Glomerular visceral epithelial cell (primary cell): ENCODE results near the gene B3GAT2.

ENCODE experiments used
- DNase-seq: peaks from one replicate; pipeline ENCODE4 v3.0.0-alpha.2; 2016; ENCODE audit errors: extremely low spot score

The B3GAT2 gene

DNA sequence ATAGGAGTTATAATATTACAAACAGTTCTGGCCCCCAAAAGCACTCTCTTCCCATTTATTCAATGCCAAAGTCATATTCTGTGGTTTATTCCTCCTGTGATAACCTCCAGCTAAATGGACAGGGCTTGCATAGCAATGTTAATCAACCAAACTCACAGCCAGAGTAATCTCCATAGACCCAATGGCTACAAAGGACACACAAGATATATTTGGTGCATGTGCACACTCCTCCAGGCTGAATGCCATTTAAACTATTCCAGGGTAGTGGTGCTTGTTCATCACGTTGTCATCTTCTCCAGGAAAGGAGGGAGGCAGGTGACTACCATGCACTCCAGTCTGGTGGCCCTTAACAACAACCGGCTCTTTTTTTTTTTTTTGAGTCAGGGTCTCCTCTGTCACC, 56.8 kb downstream of the B3GAT2 start:
- DNase-seq = no peak

DNA sequence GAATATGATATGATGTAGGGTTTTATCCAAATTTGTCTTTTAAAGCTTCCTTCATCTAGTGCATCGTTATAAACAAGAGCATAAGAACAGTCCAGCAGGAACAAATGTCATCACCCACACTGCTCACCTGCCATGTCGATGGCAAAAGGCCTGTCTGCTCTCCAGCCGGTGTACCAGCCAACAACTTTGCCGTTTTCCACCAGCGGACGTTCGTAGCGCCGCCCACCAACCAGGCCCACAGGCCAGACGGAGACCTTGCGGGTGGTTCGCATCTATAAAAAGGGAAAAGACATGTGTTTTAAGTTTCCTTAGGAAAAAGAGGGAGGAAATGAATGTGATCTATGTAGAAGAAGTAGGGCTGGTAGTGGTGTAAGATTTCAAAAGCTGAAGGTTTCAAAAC, 62.9 kb downstream of the B3GAT2 start:
- no peak for DNase-seq

DNA sequence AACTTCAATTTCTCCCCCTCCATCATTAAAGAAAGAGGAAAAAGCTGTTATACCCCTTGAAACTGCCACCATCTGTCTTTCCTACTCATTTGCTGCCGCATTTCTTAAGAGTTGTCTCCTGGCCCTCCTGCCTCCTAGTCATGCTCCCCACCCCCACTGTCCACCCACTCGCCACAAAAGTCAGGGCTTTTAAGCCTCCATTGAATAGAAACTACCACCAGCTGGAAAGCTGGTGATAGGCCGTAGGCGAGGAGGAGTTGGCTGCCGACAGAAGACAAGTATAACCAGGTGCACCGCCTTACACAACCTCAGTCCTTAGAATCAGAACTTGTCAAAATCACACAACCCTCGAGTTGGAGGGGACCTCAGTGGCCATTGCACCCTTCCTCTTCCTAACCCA, 67.6 kb downstream of the B3GAT2 start:
- no peak for DNase-seq

DNA sequence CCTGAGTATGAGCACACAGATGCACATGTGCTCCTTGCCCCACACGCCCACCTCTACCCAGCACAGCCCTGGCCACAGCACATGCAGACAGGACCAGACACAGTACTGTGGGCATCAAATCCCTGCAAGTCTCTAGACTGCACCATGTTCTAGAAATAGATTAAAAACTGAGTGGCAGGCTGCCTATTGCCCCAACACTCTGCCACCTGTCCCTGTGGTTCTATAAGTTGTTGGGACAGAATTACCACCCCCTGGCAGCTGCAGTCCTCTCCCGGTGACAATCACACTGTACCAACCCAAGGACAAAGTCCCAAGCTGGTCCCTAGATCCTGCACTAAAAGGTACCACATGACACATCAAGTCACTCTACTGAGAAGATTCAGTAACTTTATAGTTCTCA, 70.2 kb downstream of the B3GAT2 start:
- DNase-seq = no peak

DNA sequence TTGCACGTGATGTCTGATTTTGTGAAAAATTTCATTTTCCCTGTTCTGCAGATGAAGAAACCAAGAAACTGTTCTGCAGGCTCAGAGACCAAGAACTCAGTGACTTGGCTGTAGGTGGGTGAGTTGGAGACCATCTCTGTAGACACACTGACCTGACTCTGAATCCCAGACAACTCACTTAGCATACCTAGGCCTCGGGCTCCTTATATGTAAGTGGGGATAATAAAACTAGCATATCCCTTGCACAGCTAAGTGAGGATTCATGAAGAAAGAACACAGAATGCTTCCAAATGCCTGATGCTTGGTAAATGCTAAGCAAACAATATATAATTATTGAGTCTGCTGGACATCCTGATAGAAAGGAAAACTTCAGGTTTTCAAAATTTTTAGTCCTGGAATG, 70.8 kb downstream of the B3GAT2 start:
- no peak for DNase-seq

DNA sequence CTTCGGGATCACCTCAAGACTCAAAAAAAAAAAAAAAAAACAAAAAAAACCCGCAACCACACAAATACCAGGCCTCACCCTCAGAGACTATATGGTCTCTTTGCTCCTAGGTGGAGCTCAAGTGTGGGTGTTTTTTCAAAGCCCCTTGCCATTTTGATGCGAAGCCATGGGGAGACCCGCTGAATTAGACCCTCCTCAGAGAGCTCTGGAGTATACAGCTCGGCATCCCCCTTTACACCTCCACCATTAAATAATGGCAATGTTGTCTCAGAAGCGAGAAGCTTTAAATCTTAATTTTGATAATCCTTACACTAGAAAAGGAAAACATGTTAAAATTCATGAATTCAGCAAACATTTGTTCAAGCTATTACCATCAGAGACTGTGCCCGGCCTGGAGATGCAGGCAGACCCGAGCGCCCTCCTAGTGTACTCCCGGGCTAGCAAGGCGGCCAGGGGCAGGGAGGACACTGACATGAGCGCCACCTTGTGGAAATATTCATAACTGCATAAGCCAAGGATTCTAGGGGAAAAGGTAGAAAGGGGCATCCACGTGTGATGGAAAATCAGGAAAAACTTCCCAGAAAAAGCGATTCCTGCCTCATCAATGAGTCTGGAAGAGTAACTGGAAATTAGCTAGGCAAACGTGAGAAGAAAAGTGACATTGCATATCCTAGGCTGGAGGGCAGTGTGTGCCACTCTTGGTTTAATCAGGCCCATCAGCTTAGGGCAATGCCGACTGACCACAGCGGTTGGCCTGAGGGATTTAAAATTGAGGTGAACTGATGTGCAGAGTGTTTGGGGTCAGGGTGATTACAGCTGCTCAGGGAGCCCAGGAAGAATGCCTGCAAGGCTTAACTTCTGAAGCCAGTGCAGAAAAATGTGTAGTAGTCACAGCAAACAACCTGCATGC, 72.5 kb downstream of the B3GAT2 start:
- peak; percentile 64 for DNase-seq

DNA sequence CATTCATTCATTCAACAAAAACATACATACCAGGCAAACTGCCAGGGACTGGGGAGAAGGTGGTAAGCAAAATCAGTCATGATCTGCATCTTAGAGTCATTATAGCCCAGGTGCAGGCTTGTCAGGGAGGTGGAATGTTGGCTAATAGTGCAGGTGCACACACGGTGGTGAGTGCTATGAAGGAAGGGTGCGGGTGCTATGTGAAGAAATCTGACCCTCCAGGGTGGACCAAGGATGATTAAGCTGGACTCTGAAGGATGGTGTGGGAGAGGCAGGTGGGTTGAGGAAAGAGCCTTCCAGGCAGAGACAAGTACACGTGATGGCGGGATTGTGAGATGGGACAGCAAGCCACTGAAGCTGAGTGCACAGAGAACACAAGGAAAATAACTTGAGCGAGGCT, 77.4 kb downstream of the B3GAT2 start:
- DNase-seq = no peak

DNA sequence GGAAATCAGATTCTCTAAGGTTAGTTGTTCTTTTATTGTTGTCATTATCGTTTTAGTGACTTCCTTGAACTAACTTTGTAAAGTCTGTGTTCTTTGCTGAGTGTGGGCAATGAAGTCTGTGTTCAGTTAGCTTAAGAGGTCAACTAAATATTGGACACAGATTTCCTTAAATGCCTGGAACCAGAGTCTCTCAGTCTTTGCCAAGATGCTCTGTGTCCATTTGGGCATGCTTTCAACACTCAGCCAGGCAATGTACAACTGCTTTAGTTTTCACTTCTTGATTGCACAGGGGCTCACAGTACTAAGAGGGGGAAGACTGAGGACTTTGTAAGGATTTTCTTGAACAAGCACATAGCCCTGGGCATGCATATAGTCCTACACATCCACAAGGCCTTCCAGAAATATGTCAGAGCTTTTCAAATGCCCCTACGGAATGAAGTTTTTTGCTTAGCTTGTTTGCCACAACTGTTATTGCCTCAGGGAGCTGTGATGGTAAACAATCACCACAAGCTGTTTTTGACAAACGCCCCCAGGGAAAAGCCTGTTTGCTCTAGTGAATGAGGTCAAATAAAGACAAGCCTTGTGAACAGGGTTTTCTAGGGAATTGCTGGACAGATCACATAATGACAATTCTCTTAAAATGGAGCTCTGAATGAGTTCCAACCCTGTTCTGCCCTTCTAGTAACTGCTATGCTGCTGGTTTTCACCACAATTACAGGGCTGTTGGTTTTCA, 82.5 kb downstream of the B3GAT2 start:
- DNase-seq = no peak

DNA sequence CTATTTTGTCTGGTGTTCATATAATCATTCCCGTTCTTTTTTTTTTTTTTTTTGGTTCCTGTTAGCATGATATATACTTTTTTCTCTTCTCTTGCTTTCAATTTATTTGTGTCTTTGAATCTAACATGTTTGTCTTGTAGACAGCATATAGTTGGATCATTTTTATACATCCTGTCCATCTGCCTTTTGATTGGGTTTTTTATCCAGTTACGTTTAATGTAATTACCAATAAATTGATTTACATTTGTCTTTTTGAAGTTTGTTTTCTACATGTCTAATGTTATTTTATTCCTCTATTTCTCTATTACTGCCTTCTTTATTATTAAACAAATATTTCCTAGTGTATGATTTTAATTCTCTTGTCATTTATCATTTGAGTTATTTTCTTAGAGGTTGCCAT, 84.4 kb downstream of the B3GAT2 start:
- DNase-seq = no peak

DNA sequence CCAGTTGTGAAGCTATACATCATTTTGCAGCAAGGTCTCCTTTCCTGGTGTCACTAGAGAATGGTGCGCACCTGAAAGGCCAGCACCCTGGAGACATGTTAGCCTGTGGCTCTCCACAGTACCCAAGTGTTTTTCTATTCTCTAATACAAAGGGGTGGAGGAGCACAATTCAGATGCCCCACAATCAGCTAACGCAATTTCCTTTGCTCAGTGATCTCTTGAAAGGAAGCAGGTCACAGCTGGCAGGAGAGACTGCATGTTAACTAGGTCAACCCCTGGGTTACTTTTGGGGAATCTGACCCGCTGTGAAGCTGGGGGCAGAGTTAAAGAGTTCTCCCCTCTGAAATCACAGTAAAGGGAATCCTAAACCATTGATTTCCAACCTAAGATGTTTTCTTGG, 92.5 kb downstream of the B3GAT2 start:
- no peak for DNase-seq

DNA sequence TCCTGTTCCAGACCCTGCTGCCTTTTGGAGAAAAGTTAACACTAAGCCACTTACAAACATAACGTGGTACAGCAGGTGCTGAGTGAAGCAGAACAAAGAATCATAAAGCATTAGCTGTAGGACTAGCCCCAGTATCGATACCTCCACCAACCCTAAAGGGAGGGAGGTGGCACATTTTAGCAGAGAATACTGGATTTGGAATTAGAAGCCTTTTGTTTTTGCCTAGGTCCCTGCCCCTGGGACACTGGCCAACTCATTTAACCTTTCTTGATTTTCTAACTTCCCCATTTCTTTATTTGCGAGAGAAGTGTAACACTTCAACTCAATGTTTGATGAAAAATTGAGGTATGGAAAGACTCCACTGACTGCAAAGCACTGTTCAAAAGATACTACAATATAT, 93.5 kb downstream of the B3GAT2 start:
- no peak for DNase-seq

DNA sequence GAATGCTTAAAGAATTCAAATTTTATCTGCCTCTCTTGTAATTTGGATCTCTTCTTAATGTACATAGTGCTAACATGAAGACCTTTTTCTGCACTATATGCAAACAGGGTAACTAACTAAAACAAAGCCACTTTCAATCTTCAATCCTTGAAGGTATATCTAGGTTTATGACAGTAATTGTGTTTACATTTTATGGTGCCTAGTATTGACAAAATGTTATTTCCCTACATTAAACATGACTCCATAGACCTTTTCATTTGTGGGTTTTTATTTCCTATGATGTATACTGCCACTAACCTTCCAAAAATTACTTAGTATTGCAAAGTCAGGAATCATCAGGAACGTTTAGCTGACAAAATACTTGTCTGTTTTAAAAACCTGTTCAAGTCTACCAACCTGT, 95.9 kb downstream of the B3GAT2 start:
- no peak for DNase-seq

DNA sequence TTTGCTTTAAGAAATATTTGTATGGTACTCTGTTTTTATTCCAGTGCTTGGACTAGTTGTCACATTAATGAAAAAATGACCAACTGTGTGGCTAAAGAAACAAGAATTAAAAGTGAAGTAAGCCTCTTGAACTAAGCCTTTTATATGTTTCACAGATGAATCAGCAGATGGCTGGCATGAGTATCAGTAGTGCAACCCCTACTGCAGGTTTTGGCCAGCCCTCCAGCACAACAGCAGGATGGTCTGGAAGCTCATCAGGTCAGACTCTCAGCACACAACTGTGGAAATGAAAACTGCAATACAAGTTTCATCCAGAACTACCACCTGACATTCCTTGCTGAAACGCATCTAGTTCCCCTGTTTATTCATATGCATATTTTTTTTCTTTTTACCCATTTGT, 96.8 kb downstream of the B3GAT2 start:
- DNase-seq = no peak

DNA sequence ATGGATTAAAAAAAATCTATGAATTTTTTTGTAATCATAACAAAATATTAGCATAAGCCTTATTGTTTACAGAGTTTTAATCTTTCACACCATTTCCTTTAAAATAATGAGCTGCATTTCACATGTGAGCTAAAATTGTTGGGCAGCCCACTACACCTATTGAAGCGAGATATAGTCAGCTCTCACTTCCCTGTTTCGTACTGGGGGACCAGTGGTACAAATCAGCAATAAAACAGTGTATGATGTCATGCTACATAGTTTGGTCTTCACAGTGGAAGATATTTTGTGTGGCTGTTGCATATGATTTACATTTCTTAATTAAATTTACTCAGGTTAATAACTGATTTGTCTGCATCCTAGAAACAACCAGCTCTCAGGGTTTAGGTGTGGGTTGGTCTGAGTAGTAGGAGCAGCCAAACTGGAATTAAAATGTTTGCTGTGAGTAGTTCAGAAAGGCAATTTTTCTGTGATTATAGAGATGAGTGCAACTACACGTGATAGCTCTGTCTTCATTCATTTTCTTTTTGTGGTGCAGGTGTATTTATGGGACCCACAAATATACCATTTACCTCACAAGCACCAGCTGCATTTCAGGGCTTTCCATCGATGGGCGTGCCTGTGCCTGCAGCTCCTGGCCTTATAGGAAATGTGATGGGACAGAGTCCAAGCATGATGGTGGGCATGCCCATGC, 99.3 kb downstream of the B3GAT2 start:
- no peak for DNase-seq

DNA sequence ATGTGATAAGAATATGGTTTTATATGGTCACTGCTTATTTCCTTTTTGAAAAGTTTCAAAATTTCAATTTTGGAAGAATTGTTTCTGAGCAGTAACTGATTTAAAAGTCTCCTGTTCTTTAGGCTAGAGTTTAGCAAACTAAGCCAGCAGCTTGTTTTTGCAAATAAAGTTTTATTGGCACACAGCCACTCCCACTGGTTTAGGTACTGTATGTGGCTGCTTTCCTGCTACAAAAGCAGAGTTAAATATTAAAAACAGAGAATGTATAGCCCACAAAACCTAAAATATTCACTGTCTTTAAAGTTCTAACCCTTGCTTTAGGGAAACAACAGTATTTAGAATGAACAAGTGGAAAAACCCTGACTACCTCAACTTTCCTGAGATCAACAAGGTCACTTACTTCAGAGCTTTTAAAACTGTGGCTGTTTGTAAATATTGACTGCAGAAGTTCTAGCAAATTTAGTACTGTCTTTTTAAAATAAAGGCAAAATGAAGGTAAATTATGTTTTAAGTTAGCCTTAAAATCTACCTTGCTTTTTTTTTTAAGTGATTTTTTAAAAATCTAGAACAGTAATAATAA, 104.1 kb downstream of the B3GAT2 start:
- DNase-seq = no peak

DNA sequence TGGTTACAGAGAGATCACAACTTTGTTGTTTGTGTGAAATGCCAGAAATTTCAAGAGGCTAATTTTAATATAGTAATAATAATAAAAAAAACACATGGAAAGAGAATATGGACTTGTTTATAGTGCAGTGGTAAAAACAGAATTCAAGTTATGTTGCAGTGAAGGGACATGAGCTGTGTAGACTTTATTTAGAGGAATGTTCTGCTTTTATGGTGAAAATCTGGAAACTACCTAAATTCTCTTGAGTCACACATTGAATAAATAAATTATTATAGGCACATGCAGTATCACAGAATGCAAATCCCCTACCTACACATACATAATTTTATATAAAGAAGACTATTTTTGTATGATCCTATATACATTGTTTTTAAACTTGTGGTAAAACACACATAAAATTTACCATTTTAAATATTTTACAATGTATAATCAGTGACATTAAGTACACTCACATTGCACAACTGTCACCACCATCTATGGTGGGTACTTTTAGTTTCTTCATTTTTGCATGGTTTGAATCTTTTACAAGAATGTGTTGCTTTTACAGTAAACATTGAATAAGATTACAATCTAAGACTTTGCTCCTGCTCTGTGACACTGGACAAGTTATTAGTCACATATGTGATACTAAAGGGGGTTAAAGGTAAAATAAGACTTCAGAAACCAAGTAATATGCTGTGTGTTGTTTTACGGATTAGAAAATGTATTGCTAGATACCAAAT, 107.4 kb downstream of the B3GAT2 start:
- DNase-seq = no peak

DNA sequence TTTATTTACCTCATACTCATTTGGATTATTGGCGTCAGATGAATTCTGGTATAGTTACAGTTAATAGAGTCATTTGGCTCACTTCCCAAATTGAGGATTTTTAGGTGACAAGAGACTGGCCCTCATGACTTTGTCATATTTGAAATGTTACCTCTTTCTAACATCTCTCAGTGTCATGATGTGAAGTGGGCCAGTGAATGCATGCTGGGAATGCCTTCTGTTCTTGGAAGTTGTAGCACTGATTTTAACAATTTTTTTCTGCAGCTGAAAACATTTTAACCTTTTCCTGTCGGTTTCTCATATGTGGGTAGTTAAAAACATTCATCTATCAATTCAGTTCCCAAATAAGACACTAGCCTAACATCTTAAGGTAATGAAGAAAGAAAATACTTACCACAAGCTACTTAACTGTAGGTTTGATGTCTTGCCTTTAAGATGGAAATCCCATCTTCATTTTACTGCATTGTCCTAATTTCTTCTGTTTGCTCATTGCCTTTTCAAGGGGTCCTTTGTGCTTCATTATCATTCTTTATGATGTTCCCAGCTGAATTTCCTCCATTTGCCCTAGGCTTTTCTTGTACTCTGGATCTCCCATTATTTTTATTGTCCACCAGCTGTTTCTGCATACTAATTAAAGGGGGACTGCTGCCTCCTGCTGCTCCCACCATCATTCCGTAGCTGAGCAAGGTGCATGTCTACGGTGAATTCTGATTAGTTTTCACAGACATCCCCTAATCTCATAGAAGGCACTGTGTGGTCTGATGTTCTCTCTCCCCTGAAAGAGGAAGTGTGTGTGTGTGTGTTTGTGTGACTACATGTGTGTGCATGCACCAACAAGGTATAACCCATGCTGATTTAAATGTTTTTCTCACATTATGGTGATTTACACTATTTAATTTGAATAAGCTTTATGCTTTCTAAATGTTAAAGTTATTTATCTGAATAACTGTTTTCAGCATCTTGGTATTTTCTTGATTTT, 109.5 kb downstream of the B3GAT2 start:
- no peak for DNase-seq

DNA sequence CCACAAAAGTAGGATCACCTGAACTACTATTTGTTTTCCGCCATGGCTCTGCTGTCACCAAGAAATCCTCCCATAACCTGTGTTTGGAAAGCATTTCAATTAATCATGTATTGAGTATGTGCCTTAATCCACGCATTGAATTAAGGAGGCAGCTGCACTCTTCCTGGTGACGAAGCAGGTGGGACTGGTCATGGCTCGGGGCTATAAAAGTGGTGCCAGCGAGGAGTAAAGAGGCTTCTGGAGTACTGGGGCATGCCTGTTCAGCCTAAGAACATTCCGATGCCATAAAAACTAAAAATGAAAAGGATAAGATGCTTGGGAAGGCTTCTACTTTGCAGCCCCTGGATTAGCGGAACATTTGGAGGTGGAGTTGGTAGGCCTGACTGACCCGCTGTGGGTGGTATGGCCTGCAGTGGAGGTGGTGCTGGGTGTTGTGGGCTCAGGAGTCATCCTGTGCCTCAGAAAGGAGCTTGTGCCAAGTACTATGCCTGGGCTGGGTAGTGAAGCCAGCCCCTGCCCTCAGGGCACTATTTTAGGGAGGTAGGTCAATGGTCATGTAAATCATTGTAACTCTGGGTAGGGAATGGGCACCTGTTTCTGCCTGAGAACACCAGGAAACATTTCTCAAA, 110.5 kb downstream of the B3GAT2 start:
- DNase-seq = no peak

DNA sequence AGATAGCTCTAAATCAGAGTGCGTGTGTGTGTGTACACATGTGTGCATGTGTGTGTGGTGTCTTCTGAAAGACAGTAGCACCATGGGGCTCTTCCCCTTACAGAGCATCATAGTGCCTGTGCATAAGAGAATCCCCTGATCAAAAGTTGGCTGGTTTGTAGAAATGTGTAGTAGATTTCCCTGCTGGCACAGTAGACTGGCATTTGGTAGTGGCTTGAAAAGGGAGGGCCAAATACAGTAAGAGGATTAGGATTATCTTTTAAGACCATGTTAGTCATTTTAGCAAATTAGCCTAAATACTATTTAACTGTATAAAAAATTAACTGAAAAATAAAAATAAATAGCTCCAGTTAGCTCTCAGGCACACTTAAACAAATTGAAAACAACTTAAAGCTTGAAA, 112.6 kb downstream of the B3GAT2 start:
- no peak for DNase-seq

DNA sequence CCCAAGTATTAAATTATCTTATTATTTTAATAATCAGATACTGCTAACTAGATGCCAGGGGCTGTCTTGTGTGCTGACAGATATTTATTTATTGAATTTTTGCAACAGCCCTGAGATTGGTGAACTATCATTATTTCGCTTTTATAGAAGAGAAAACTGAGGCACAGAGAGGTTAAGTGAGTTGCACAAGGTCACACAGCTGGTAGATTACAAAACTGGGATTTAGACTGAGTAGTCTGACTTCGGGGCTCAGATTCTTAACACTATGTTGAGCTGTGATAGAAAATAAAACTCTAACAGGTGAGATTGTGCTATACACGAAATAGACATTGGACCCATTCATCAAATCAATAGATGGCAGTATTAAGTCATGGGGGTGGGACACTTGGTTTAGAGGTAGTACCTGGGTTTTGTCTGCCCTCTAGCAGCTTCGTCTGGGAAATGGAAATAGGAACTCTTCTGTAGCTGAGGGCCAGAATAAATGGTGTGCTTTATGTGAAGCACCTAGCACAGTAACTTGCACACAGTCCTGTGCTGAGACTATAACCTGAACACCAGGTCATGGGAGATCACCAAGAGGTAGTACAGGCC, 113.4 kb downstream of the B3GAT2 start:
- DNase-seq = no peak
